GM12878 (cell line): ENCODE data around the gene ASCC1. TPM values are rescaled to one million over a fixed set of nuclear protein-coding genes. Genes with fewer than 3 reads are reported as not detected.
"Not testable (repeated sequence)": the region's sequence is repeated elsewhere in the genome, so short reads cannot be mapped to it uniquely, and the experiment has no call there.

Experiments used
- ATAC-seq: fragments of 200-7000 bp; cut with Tn5 transposase; 3 replicates; pipeline ENCODE4 v1.9.1; 2020; ENCODE audit warnings: mild to moderate bottlenecking, moderate library complexity
- BruUV-seq: library from RNA; stranded (reverse); fragments of 400-500 nt; replicated peaks from 2 replicates; lab custom pipeline; 2021; lab: Mats Ljungman, UMichigan
- CTCF ChIA-PET: fragments of 300-600 bp; sonication (Branson Sonifier 250); formaldehyde crosslinking; extraction: SDS; loops from one replicate; lab custom pipeline; 2021; ENCODE audit warnings: inconsistent platforms; lab: Yijun Ruan, JAX
- POLR2A ChIA-PET: fragments of 350-600 bp; formaldehyde crosslinking; extraction: SDS; loops from one replicate; lab custom pipeline; 2021; ENCODE audit warnings: inconsistent platforms; lab: Charles Lee
- RAD21 ChIA-PET: fragments of 300-600 bp; sonication (Branson Sonifier 250); formaldehyde crosslinking; loops from one replicate; lab custom pipeline; 2023; ENCODE audit warnings: antibody characterized with exemption; ENCODE audit not compliant: unreplicated experiment; lab: Charles Lee
- SMC1A ChIA-PET: fragments of 300-600 bp; sonication (Branson Sonifier 250); formaldehyde crosslinking; loops from one replicate; lab custom pipeline; 2023; ENCODE audit not compliant: unreplicated experiment, uncharacterized antibody; lab: Charles Lee
- DNase-seq: peaks from one replicate; pipeline ENCODE4 v3.0.0-alpha.2; 2011; ENCODE audit warnings: low read depth, low spot score
- FAIRE-seq: peaks from 3 replicates; lab custom pipeline; 2011; peaks lifted over from hg19 to GRCh38; lab: Jason Lieb, UNC
- H2AFZ ChIP-seq: 2 replicates; pipeline ENCODE4 v1.6.0; 2011; ENCODE audit warnings: low read depth, low read length, control low read depth; ENCODE audit not compliant: control insufficient read depth
- H3K27ac ChIP-seq: 2 replicates; pipeline ENCODE4 v1.5.1; 2011; ENCODE audit warnings: control low read depth; ENCODE audit not compliant: control insufficient read depth, insufficient read depth
- H3K27me3 ChIP-seq, 2 experiments: replicated peaks in 1 of 2; 2 replicates each; pipeline versions ENCODE4 v1.6.0 to v1.6.1; 2011; ENCODE audit warnings: low read length in 1 of 2; ENCODE audit not compliant: control insufficient read depth in 2 of 2, insufficient read depth in 2 of 2
- H3K36me3 ChIP-seq, 2 experiments: 2 replicates each; pipeline ENCODE4 v1.5.1; 2011; ENCODE audit warnings: low read length in 1 of 2; ENCODE audit not compliant: control insufficient read depth in 2 of 2, insufficient read depth in 2 of 2
- H3K4me1 ChIP-seq: 2 replicates; pipeline ENCODE4 v1.6.1; 2011; ENCODE audit warnings: mild to moderate bottlenecking, low read length, moderate library complexity, mixed read lengths; ENCODE audit not compliant: control insufficient read depth, insufficient read depth
- H3K4me2 ChIP-seq: 2 replicates; pipeline ENCODE4 v1.6.0; 2011; ENCODE audit warnings: control low read depth; ENCODE audit not compliant: control insufficient read depth, insufficient read depth
- H3K4me3 ChIP-seq: fragments of 200-600 bp; sonication (generic); 2 replicates; pipeline ENCODE4 v1.5.1; 2016
- H3K79me2 ChIP-seq: 2 replicates; pipeline ENCODE4 v1.6.0; 2011; ENCODE audit warnings: low read length; ENCODE audit not compliant: control insufficient read depth, insufficient read depth
- H3K9ac ChIP-seq: 2 replicates; pipeline ENCODE4 v1.8.0; 2011; ENCODE audit warnings: low read length, control low read depth, mixed read lengths; ENCODE audit not compliant: control insufficient read depth, insufficient read depth
- H3K9me3 ChIP-seq: replicated peaks from 3 replicates; pipeline ENCODE4 v1.5.1; 2011; ENCODE audit warnings: mild to moderate bottlenecking, low read length; ENCODE audit not compliant: control insufficient read depth, insufficient read depth
- H4K20me1 ChIP-seq: 2 replicates; pipeline ENCODE4 v1.6.0; 2011; ENCODE audit not compliant: control insufficient read depth, insufficient read depth
- BACH1 ChIP-seq: fragments of 450-650 bp; IDR thresholded peaks from 2 replicates; pipeline ENCODE4 v1.6.1; 2017; ENCODE audit warnings: mild to moderate bottlenecking, borderline replicate concordance
- GABPA ChIP-seq: IDR thresholded peaks from 2 replicates; pipeline ENCODE4 v1.6.1; 2014; ENCODE audit warnings: antibody characterized with exemption, low read depth, mild to moderate bottlenecking, inconsistent platforms
- MEF2A ChIP-seq: IDR thresholded peaks from 2 replicates; pipeline ENCODE4 v1.6.1; 2011; ENCODE audit warnings: low read depth, mild to moderate bottlenecking, low read length, moderate library complexity; ENCODE audit not compliant: insufficient read depth
- RAD21 ChIP-seq: IDR thresholded peaks from 2 replicates; pipeline ENCODE4 v1.6.1; 2011; ENCODE audit warnings: mild to moderate bottlenecking, low read depth, low read length, moderate library complexity; ENCODE audit not compliant: insufficient read depth
- SPI1 ChIP-seq: IDR thresholded peaks from 2 replicates; pipeline ENCODE4 v1.6.1; 2011; ENCODE audit warnings: low read depth, mild to moderate bottlenecking, low read length, moderate library complexity, borderline replicate concordance; ENCODE audit not compliant: insufficient read depth
- WGBS: methylation state at CpG from one replicate; pipeline ENCODE4 v1.1.6; 2016; ENCODE audit warnings: low lambda C conversion rate; ENCODE audit not compliant: insufficient replicate concordance, insufficient coverage; ENCODE audit errors: missing lambda C conversion rate; 5-methylcytosine and 5-hydroxymethylcytosine counted together
- in situ Hi-C: fragments of 300-500 bp; cut with MboI; formaldehyde crosslinking; loops from 9 replicates; pipeline ENCODE4 v1.14.3; 2018; ENCODE audit warnings: mixed read lengths
- intact Hi-C: fragments of 100-400 bp; cut with micrococcal nuclease; formaldehyde crosslinking; loops from one replicate; pipeline ENCODE4 v1.14.2; 2022; ENCODE audit not compliant: unreplicated experiment
- polyA plus RNA-seq, 11 experiments: library from polyadenylated mRNA; depleted of rRNA in 4 of 11; unstranded in 6 of 11; stranded (reverse) in 5 of 11; fragments of >200 nt; fragmentation: Nextera tagmentation in 4 of 11; fragmentation: Illumina TruSeq in 1 of 11; extraction: Ambion mirVana in 4 of 11; extraction: Trizol in 1 of 11; gene quantifications; 1 replicate in 1 of 11; 2 replicates in 10 of 11; pipeline versions ENCODE4 v1.2.1 to v1.2.3, GENCODE V29; 2011 to 2016; ENCODE audit warnings: inconsistent platforms in 2 of 11, missing spikeins in 2 of 11, low read depth in 1 of 11
- total RNA-seq, 4 experiments: library from RNA; depleted of rRNA in 3 of 4; stranded (reverse); fragments of >200 nt in 3 of 4; fragmentation: Illumina TruSeq in 1 of 4; extraction: Trizol in 1 of 4; gene quantifications; 2 replicates each; pipeline versions ENCODE4 v1.2.1 to v1.2.3, GENCODE V29; 2013 to 2021

ASCC1 gene
- total and polyA plus RNA-seq, 10 of the 15 experiments (the other 5 are each of a cell fraction or from before 2014, with no cell fraction given), result 23.3 to 80.6 (median 42.8) TPM

- CTCF ChIA-PET, result interaction anchor here (1.0 to 1.2 kb wide), 3 partner anchors 9 to 47 kb away, joined by 3 to 4 read pairs (median 4); no protein-coding TSS in a partner anchor
- 95% methylated on average over 1 of the region's 1 CpG for WGBS
- H3K79me2 ChIP-seq, result no peaks in the 10 kb centered on the region
- no peaks in the 10 kb centered on the region for H3K9me3 ChIP-seq
- no TSS peak for BruUV-seq
- in situ Hi-C loops, result no loop called here
- no peak for TF ChIP-seq RAD21
- no peaks in the 10 kb centered on the region for H3K27me3 ChIP-seq
- ATAC-seq (no peak), FAIRE-seq (no peak), DNase-seq (no peak)
- SMC1A ChIA-PET, result interaction anchor here (1.6 to 21.0 kb wide), 3 partner anchors 10 to 35 kb away, joined by 6 to 275 read pairs (median 12); partner anchors contain the start of genes ANAPC16, ASCC1 and DDIT4
- H3K4me3 ChIP-seq, result no peak overlapping the region
- H3K27ac ChIP-seq, result 0 out of 2 replicates have a peak overlapping the region, but pooled peaks have one; percentile 33
- no peaks in the 10 kb centered on the region for H4K20me1 ChIP-seq
- H3K4me2 ChIP-seq, result no peak overlapping the region; the same call in 1 of the 2 replicates
- H3K9ac ChIP-seq, result 0 out of 2 replicates have a peak overlapping the region, but pooled peaks have one; percentile 20
- no peaks in the 10 kb centered on the region for H3K36me3 ChIP-seq
- peaks cover 72% of the 10 kb centered on the region for H3K4me1 ChIP-seq
- POLR2A ChIA-PET, result interaction anchor here (0.6 to 8.0 kb wide), 6 partner anchors 8 to 83 kb away, joined by 3 to 113 read pairs (median 4); no protein-coding TSS in a partner anchor
- H2AFZ ChIP-seq, result no peak overlapping the region
- intact Hi-C loops, result no loop called here
- RAD21 ChIA-PET, result interaction anchor here (0.9 to 10.5 kb wide), 4 partner anchors 8 to 83 kb away, joined by 3 to 185 read pairs (median 4); no protein-coding TSS in a partner anchor
These were observed 34.6 kb upstream of the ASCC1 start for GRCh38 chr10:72250666-72251065.

GRCh38 chr10:72249176-72249862 is 33.2 kb upstream of the ASCC1 start:
- peak; percentile 37 for ATAC-seq
- H3K36me3 ChIP-seq, H4K20me1 ChIP-seq, in situ Hi-C loops: not testable (repeated sequence)
- WGBS, result 38% methylated on average over 17 of the region's 17 CpGs
- POLR2A ChIA-PET, result interaction anchor here (0.6 to 8.0 kb wide), 9 partner anchors 10 to 847 kb away, joined by 3 to 113 read pairs (median 33); partner anchors contain the start of genes DDIT4 and P4HA1
- peak overlapping the region; percentile 67 for H3K4me2 ChIP-seq
- H3K4me3 ChIP-seq, result peak overlapping the region; percentile 55; the same call in 1 of the 2 replicates
- SMC1A ChIA-PET, result interaction anchor here (0.7 to 21.0 kb wide), 6 partner anchors 9 to 110 kb away, joined by 3 to 275 read pairs (median 12); partner anchors contain the start of gene DDIT4
- H2AFZ ChIP-seq, result peak overlapping the region; percentile 54
- TSS peak; percentile 94 for BruUV-seq
- TF ChIP-seq GABPA, result 0 out of 2 replicates have a peak, but pooled peaks have one; percentile 16
- peak; percentile 45; the same call in 1 of the 2 replicates for TF ChIP-seq SPI1
- peak; percentile 41; the same call in 1 of the 2 replicates for TF ChIP-seq MEF2A
- 0 out of 2 replicates have a peak, but pooled peaks have one; percentile 11 for TF ChIP-seq RAD21
- TF ChIP-seq BACH1, result 0 out of 2 replicates have a peak, but pooled peaks have one; percentile 4
- TF ChIP-seq, all 136 proteins: peak for 5; not testable (repeated sequence) for 131
- not testable (repeated sequence) for DNase-seq, FAIRE-seq, H3K79me2 ChIP-seq, H3K9me3 ChIP-seq, H3K27me3 ChIP-seq
- Histone ChIP-seq H3K27ac (peak overlapping the region; percentile 97), H3K4me1 (peaks cover 72% of the 10 kb centered on the region), H3K9ac (peak overlapping the region; percentile 84)
- ChIA-PET CTCF (interaction anchor here (1.0 to 2.8 kb wide), 5 partner anchors 9 to 117 kb away, joined by 3 to 12 read pairs (median 5); partner anchors contain the start of gene DDIT4), RAD21 (interaction anchor here (0.8 to 10.5 kb wide), 7 partner anchors 10 to 83 kb away, joined by 3 to 185 read pairs (median 11); no protein-coding TSS in a partner anchor)
- intact Hi-C loops, result loop anchor here (2.0 kb wide), 1 partner anchor 27 kb away; no protein-coding TSS in a partner anchor
